Measurements from ENCODE around the gene MS4A18.

MS4A18 gene

GRCh38 chr11:60731586-60731985 lies 7.1 kb downstream of the MS4A18 start:
- no peak for DNase-seq (ENCODE audit: low spot score)
- TF ChIP-seq, protein P1, sequence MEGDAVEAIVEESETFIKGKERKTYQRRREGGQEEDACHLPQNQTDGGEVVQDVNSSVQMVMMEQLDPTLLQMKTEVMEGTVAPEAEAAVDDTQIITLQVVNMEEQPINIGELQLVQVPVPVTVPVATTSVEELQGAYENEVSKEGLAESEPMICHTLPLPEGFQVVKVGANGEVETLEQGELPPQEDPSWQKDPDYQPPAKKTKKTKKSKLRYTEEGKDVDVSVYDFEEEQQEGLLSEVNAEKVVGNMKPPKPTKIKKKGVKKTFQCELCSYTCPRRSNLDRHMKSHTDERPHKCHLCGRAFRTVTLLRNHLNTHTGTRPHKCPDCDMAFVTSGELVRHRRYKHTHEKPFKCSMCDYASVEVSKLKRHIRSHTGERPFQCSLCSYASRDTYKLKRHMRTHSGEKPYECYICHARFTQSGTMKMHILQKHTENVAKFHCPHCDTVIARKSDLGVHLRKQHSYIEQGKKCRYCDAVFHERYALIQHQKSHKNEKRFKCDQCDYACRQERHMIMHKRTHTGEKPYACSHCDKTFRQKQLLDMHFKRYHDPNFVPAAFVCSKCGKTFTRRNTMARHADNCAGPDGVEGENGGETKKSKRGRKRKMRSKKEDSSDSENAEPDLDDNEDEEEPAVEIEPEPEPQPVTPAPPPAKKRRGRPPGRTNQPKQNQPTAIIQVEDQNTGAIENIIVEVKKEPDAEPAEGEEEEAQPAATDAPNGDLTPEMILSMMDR (IDR thresholded peaks at IDR 0.05; ENCODE audit: extremely low read depth, insufficient read depth, missing control alignments): no peak
- in situ Hi-C loops (cut with MboI; ENCODE audit: low pct_unique_long_range_greater_than_20kb, low sequenced_read_pairs, unreplicated experiment): no loop called here

DNA sequence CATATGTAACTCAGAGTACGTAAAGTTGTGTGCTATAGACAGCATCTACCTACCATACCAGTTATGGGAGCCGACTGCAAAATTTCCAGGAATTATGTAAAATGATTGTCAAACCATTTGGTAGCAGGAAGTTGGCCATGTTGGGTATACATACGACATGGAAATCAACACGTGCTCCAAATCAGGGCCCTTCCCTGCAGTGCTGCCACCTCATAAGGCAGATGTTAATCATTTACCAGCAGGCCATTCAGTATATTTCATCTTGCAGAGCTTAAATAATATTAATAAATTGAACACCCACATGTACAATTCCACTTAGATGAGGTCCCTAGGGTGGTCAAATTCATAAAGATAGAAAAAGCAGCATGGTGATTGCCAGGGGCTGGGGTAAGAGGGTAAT lies 9.8 kb downstream of the MS4A18 start:
- in situ Hi-C loops (cut with MboI; ENCODE audit: low pct_unique_long_range_greater_than_20kb, low sequenced_read_pairs, unreplicated experiment): no loop called here
- DNase-seq (ENCODE audit: low spot score): no peak
- TF ChIP-seq, protein P1 (IDR thresholded peaks at IDR 0.05; ENCODE audit: extremely low read depth, insufficient read depth, missing control alignments): no peak

DNA sequence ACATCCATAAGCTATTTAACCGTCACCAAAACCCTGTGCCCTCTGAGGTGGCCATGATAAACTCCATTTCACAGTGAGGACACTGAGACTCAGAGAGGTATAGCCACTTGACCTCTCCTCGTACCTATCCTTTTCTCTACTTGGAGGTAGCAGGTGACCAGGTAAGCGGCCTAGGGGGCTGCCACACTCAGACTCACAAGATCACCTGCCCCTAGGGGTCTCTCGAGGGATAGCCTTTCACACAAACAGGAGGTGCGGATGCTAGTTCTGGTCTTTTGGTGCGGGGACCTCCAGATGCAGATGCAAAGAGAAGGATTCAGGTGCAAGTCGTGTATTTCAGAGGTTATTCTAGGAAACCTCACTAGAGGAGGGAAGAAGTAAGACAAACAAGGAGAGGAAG lies 14.6 kb downstream of the MS4A18 start:
- TF ChIP-seq, protein P1 (IDR thresholded peaks at IDR 0.05; ENCODE audit: extremely low read depth, insufficient read depth, missing control alignments): no peak
- in situ Hi-C loops (cut with MboI; ENCODE audit: low pct_unique_long_range_greater_than_20kb, low sequenced_read_pairs, unreplicated experiment): no loop called here

DNA sequence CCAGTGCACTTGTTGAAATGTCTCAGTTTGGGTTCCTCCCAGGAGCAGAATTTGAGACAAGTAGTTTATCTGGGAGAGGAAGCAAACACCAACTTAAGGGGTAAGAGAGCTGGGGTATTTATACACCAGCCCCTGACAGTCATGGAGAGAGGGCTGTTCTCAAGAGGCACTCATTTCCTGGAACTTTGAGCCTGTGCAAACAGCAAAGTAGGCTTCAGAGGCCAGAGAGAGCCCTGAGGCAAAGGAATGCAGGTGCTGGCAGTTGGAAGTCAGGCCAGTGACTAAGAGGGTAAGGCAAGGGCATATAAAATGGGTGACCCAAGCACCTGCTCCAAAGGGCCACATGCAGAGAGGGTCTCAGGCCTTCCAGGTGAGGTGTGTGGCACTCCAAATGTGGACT lies 16.1 kb downstream of the MS4A18 start:
- in situ Hi-C loops (cut with MboI; ENCODE audit: low pct_unique_long_range_greater_than_20kb, low sequenced_read_pairs, unreplicated experiment): no loop called here

More for the DNA sequence above, 14.6 kb downstream of the MS4A18 start:
- DNase-seq (ENCODE audit: low spot score): no peak

GRCh38 chr11:60741421-60741820 lies 16.9 kb downstream of the MS4A18 start:
- in situ Hi-C loops (cut with MboI; ENCODE audit: low pct_unique_long_range_greater_than_20kb, low sequenced_read_pairs, unreplicated experiment): no loop called here
- TF ChIP-seq, protein P1 (IDR thresholded peaks at IDR 0.05; ENCODE audit: extremely low read depth, insufficient read depth, missing control alignments): no peak
- DNase-seq (ENCODE audit: low spot score): no peak

More for the DNA sequence above, 16.1 kb downstream of the MS4A18 start:
- DNase-seq (ENCODE audit: low spot score): no peak
- TF ChIP-seq, protein P1 (IDR thresholded peaks at IDR 0.05; ENCODE audit: extremely low read depth, insufficient read depth, missing control alignments): no peak

- in situ Hi-C loops (cut with MboI; ENCODE audit: low pct_unique_long_range_greater_than_20kb, low sequenced_read_pairs, unreplicated experiment): no loop called here
- no peak for DNase-seq (ENCODE audit: low spot score)
- TF ChIP-seq, protein P1 (IDR thresholded peaks at IDR 0.05; ENCODE audit: extremely low read depth, insufficient read depth, missing control alignments): no peak
These were observed 18.5 kb downstream of the MS4A18 start for GRCh38 chr11:60743058-60743457.

DNA sequence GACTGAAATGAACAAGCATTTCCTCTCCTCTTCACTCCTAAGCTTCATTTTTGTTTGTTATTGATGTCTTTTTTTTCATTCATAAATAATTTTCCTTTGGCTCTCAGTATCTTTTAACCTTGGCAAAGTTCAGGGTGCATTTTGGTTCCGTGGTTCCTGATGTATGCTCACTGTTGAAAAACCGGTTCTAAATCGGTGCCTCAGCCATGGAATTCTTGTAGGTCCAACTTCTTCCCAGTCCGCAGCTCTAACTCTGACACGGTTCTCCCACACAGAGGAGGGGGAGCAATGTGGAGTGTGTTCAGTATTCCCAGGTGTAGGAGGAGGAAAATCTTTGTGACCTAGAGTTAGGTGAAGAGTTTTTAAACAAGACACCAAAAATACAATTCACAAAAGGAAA lies 19.6 kb downstream of the MS4A18 start:
- DNase-seq (ENCODE audit: low spot score): no peak
- TF ChIP-seq, protein P1 (IDR thresholded peaks at IDR 0.05; ENCODE audit: extremely low read depth, insufficient read depth, missing control alignments): no peak
- in situ Hi-C loops (cut with MboI; ENCODE audit: low pct_unique_long_range_greater_than_20kb, low sequenced_read_pairs, unreplicated experiment): no loop called here

All from GM13977 (cell line).